HG03342 (cell line): ENCODE measurements around the gene AGAP3.

Experiments used
- ATAC-seq: cut with Tn5 transposase; IDR thresholded peaks from one replicate; pipeline ENCODE4 v1.9.1; 2021; ENCODE audit warnings: mild to moderate bottlenecking, moderate library complexity; ENCODE audit not compliant: unreplicated experiment

The AGAP3 gene

DNA sequence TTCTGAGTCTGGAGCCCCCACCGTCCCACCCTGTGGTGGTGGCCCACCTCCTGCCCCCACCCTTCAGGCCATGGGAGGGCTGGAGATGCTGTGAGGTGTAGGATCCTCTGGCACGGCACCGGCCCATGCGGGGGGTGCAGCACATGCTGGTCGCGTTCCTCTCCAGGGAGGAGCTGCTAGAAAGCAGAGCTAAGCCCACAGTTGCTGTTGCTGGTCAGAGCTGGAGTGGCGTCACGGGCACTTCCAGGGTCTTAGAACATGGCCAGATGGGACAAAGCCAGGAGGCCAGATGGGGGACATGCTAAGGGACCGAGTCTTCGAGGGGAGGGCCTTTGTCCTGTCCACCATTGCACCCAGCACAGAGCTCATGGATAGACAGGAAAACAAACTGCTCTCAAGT, 21.6 kb downstream of the AGAP3 start:
- ATAC-seq, result no peak

DNA sequence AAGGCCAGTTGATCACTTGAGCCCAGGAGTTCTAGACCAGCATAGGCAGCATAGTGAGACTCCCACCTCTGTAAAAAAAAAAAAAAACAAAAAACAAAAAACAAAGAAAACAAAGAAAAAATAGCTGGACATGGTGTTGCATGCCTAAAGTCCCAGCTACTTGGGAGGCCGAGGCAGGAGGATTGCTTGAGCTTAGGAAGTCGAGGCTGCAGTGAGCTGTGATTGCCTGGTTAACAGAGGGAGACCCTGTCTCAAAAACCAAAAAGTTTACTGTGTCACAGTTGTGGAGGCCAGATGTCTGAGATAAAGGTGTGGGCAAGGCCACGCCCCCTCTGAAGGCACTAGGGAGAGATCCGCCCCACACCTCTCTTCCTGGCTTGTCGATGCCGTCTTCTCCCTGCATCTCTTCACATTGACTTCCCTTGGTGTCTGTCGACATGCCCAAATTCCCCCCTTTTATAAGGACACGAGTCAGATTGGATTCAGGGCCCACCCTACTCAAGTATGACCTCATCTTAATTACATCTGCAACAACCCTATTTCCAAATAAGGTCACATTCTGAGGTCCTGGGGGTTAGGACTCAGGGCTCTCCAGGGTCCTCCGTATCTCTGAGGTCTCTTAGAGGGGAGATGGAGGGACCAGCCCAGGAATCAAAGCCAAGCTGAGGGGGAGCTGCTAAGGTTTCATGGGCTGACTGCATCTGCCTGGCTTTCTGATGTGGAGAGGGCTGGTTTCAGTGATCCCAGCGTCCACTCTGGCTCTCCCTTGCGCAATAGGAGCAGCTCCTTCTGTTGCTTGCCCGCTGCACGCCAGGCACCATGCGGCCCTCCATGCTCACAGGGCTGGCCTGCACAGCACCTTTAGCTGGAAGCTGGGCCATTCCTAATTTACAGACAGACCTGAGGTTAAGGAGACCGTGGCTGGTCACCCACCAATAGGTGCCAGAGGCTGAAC, 23.1 kb downstream of the AGAP3 start:
- no peak for ATAC-seq

DNA sequence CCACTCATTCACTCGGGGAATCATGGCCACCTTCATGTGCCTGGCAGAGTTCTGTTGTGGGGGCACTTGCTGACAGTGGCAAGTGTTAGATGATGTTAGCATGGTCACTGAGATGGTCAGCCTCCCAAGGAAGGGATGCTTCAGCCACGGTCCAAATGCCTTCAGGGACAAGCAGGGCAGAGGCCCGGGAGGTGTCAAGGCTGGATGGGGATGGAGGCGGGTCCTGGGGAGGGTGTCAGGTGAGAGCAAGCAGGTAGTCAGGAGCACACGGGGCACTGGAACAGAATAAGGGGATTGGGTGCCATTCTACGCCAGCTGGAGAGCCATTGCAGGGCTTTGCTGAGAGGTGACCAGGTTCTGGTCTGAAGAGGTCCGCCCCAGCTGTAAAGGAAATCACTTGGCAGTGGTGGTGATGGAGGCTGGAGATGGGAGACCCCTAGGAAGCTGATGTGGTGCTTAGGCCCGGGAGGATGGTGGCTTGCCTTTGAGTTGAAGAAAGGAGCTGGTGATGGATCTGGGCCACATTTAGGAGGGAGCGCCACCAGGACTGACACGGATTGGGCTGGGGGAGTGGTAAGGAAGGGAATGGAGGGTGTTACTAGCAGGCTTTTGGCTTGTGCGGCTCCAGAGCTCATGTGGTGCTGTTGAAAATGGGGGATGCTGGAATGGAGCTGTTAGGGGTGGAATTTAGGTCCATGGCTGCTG, 24.1 kb downstream of the AGAP3 start:
- no peak for ATAC-seq

DNA sequence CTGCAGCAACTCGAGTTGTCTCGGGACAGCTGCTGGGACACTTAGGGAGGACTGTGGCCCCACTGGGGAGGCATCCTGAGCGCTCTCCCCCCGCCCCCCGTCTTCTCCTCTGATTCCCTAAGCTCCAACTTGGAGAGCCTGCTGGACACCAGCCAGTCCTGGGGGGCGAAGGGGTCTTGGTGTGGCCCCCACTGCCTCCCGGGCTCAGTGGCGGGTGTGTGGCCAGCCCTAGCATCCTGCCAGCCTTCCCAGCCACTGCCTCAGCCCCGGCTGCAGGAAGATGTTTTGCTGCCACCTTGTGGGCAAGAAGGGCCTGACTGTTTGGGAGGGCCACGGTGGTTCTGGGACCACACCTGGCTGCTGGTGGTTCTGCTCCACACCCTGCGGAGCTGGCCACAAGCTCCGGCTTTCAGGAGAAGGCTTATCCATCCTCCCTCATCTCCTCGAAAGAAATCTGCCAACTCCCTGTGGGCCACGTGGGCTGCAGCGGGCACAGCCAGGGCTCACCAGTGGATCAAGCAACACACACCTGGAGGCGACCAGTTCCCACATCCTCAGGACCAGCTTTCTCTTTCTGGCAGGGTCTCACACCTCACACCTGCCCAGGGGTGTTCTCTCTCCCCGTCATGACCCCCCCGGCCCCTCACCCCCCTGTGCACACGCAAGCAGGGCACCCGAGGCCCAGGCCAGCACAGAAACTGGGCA, 24.8 kb downstream of the AGAP3 start:
- ATAC-seq, result peak; percentile 88

DNA sequence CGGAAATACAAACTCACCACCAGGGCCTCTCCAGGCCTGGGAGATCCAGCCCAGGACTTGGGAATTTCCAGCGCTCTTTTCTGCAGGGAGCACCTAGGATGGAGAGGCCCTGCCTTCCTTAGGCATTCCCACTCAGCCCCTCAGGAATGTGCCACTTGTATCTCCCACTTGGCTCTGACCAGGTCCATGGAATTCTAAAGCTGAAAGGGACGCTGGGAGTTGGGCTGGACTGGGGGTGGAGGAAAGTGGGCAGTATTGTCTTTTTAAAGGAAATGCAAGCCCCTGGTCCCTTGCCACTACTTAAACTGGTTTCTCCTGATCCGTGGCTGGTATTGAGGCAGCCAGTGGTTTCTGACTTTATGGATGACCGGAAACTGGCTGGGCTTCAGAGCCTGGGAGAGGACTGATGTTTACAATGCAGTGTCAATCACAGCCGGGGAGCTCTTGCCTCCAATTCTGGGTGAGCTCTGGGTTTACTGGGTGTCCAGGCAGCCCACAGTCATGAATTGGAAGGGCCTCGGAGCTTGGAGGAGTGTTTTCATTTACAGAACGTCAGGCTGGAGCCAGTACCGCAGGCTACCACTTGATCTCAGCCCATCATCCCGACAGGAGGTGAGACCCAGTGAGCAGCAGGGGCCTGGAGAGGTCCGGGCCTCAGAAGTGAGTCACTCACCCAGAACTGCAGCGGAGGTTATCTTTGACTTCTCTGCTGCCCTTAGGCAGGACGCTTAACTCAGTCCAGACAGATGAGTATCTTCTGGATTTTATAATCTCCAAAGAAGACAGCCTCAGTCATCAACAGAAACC, 27.3 kb downstream of the AGAP3 start:
- no peak for ATAC-seq

DNA sequence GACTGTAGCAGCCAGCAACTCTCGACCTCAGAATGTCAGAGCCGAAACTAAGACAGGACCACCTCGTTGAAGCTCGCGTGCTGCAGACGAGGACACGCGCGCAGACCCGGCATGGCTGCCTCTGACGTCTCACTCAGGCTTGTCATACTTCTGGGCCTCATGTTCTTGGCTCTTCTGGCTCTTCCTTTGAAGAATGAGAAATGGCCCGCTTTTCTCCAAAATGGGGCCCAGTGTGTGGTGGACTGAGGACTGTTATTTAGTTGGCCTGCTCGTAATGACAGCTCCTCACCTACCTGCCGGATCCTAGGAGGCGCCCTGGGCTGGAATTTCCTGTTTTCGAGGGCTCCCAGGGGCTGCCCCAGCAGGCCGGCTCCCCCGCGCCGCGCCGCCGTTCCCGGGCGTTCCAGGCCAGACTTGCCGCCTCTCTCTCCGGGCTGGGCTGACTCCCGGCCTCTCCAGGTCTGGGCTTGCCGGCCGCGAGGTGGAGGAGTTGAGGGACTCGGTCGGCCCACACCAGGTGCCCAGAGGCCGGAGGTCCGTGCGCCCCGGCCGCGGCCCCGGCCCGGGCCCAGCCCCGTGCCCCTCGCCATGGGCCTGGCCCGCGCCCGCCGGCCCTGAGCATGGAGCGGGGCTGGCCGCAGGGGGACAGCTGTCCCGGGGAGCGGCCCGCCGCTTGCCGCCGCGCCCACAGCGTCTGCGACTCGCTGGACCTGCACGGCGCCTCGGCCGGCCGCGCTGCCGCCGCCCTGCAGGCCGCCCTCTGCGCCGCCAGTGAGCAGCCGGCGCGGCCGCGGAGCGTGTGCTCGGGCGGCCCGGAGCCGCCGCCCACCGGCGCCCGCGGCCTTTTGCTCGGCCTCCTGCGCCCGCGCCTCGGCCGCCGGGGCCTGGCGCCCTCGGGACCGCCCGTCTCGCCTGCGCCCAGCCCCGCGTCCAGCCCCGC, 28.1 kb downstream of the AGAP3 start:
- ATAC-seq, result no peak

DNA sequence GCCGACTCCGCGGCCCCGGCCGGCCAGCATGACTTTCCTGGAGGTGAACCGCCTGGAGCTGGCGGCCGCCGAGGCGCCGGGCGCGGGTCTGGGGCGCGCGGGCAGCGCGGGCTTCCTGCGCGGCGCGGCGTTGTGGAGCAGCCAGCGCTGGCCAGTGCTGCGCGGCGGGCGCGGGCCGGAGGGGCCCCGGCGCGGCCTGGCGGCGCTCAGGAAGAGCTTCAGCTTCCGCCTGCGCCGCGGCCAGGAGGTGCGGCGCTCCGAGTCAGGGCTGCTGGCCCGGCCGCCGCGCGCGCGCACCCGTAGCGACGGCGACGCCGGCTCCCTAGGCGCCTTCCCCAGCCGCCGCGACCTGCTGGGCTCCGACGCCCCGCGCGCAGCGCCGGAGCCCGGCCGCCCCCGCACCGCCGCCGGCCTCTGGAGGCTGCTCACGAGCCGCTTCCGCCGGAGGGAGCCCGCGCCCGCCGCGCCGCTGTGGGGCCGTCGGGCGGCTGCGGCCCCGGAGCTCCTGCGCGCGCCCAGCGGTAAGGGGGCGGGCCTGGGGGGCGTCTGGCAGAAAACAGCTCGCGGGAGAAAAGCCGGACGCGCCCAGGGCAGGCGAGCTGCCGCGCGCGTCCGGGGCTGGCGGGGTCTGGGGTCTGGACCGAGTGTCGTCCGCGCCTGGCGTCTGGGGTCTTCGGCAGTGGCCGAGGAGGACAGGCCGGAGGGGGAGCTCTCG, 29.0 kb downstream of the AGAP3 start:
- ATAC-seq, result peak; percentile 40

DNA sequence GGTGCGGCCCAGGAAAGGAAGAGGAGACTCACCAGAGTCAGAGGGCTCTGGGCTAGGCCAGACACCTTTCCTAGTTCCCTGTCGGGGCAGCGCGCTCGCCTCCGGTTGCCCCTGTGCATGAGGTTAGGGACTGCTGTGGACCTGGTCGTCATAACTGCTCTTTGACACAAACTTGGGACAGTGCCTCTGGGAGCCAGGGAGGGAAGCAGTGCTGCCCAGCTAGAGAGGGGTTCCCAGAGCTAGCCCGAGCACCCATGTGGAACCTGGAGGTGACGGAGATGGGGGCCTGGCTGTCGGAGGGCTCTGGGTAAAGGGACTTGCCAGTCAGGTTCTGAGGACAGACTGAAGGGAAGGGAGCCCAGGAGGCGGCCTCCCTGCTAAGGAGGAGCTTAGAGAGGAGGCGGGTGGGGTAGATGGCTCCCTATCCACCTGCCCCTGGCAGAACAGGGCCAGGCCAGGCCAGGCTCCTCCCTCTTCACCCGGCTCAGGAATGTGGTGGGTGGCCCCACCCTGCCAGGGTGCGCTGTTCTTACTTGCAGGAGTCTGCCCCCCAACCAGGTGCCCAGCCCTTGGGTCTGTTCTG, 29.7 kb downstream of the AGAP3 start:
- ATAC-seq, result no peak

DNA sequence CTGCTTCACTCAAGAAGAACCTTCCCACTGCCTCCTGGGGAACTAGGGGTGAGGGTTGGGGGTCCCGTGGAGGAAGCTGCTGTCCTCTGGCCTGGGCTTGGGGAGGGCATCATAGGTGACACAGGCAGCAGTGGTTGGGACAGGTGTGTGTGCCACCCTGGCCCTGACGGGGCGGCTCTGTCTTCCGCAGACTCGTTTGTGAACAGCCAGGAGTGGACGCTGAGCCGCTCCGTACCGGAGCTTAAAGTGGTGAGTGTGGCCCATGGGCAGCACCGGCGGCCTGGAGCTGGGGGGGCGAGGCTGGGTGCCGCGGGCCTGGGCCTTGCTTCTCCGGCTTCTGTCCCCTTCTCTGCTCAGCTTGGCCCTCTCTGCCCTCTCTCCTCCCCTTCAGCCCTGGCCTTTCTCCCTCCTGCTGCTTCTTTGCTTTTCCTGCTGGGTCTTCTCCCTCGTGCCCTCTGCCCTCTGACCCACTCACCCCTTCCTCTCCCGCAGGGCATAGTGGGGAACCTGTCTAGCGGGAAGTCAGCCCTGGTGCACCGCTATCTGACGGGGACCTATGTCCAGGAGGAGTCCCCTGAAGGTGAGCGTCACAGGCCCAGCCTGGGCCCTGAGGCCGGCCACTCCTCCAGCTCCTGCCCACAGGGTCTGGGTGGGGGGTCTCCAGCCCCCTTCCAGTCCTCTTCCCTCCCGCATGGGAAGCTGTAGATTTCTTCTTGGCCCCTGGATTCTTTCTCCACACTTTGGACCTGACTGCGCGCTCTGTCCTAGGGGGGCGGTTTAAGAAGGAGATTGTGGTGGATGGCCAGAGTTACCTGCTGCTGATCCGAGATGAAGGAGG, 30.5 kb downstream of the AGAP3 start:
- no peak for ATAC-seq

DNA sequence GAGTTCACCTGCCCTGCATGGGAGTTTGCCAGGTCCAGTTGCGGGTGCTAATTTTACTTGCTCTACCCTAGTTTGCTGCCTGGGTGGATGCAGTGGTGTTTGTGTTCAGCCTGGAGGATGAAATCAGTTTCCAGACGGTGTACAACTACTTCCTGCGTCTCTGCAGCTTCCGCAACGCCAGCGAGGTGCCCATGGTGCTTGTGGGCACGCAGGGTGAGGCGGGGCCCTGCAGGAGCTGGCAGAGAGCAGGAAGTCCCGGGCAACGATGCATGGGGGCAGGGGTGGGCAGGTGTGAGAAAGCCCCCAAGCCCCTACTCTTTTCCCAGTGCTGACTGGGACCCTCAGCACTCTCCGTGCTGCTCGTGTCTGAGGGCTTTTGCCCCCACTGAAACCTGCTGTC, 31.3 kb downstream of the AGAP3 start:
- ATAC-seq, result no peak

DNA sequence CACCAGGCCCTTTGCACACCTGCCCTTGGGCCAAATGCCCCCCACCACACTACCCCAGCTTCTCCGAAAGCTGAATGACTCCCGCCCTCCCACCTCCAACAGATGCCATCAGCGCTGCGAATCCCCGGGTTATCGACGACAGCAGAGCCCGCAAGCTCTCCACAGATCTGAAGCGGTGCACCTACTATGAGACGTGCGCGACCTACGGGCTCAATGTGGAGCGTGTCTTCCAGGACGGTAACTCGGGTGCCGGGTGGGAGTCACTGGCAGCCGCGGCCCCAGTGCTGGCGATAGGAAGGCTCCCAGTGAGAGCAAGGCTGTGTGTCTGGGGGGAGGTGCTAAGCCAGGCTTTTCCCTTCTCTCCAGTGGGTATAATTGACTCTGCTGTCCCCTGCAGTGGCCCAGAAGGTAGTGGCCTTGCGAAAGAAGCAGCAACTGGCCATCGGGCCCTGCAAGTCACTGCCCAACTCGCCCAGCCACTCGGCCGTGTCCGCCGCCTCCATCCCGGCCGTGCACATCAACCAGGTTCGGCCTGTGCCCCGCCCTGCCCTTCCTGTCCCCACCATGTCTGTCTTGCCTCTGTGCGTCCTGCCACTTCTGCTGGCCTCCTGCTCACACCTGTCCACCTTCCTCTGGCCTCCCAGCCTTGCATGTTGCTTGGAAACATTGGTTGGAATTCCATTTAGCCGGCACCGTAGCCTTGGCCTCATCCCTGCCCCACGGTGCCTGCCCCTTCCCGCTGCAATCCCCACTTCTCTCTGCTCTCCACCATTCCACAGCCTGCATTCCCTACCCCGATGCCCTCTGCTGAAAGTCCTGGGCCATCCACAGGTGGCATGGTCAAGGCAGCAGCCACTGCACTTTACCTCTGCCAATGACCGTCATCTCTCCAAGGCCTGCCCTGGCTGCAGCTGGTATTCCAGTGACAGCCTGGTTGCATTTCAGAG, 32.1 kb downstream of the AGAP3 start:
- ATAC-seq, result no peak

DNA sequence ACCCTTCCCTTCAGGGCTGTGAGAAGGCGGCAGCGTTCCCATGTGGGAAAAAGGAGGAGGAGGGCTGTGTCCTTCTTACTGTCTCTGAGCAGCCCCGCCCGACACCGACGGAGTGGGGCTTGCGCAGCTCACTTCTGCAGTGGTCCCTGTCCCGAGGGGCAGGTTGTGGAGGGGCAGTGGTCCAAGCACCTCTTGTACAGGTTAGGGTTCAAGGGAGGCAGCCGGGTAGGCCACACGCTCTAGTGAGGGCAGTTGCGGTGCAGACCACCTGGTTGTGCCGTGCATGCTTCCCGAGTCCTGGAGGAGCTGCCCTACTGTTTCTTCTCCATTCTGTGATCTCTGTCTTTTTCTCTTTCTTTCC, 32.8 kb downstream of the AGAP3 start:
- ATAC-seq, result no peak

DNA sequence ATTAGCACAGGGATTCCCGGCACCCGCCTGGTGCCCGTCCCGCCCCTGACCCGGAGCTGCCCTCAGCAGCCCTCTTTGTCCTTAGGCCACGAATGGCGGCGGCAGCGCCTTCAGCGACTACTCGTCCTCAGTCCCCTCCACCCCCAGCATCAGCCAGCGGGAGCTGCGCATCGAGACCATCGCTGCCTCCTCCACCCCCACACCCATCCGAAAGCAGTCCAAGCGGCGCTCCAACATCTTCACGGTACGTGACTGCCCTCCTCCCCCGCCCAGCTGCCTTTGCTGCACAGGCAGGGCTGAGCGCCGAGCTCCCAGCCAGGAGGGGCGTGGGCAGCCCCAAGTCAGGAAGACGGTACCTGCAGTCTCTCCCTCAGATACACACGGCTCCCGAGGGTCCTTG, 33.6 kb downstream of the AGAP3 start:
- no peak for ATAC-seq

DNA sequence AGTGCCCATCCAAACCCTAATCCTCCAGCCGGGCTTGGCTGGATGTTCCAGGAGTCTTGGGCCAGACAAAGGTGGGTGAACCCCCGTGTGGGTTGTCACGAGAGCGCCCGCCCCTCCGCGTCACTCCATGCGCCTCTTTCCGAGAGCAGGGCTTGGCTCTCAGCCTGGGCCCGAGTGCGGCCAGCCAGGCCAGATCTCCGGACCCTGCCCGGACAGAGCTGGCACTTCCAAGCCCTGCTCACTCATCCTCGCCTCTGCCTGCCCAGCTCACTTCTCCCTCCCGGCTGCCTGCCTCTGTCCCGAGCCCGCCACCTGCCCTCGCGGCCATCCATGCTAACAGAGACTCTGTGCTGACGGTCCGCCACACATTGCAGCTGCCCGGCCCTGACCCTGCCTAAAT, 34.6 kb downstream of the AGAP3 start:
- ATAC-seq, result no peak

DNA sequence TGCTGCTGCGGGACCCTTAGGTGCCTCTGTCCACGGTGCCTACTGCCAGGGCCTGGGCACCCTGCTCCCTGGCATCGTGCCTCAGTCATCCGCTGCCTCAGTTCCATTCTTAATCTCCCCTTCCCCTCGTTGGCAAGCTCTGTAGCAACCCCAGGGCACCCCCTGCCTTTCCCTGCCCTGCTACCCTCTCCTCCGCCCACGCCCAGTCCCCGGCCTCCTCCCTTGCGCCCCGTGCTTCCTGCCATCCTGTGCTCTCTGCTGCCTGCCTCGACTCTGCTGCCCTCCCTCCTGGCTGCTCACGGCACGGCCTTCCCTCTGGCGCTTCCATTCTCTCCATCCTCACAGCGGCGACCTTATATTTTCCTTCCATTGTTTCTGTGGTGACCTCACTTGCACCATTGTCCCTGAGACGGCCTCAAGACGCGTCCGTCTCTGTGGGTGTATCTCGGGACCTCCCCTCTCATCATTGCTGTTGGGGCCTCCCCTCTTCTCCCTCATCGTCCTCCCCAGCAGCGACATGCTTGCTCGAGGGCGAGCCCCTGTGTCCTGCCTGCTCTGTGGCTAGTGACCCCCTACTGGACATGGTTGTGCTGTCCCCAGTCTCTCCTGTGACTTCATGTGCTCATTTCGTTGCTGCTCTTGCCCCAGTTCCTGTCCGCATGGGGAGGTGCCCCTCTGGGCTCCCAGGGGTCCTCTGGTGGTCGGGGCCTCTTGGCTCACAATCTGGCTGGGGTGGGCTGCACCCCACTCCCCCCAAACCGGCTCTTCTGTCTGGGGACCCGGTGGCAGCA, 35.3 kb downstream of the AGAP3 start:
- ATAC-seq, result no peak

DNA sequence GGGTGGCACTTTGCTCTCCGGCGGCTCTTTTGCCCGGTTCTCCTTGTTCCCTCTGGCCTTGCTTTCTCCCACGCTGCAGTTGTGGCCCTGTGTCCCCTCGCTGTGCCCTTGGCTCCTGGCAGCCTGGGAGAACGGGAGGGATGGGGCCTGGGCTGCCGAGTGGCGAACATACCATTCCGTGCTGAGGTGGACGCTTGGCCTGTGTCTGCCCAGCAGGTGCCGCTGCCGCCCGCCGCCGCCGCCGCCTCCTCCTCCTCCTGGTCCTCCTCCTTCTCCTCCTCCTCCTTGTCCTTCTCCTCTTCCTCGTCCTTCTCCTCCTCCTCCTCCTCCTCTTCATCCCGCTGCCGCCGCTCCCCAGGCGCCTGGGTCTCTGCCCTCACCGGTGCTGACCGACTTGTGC, 36.0 kb downstream of the AGAP3 start:
- no peak for ATAC-seq
